ENCODE measurements around the gene ACOT13.
"Not testable (repeated sequence)": the region's sequence is repeated elsewhere in the genome, so short reads cannot be mapped to it uniquely, and the experiment has no call there.

ACOT13 gene

DNA sequence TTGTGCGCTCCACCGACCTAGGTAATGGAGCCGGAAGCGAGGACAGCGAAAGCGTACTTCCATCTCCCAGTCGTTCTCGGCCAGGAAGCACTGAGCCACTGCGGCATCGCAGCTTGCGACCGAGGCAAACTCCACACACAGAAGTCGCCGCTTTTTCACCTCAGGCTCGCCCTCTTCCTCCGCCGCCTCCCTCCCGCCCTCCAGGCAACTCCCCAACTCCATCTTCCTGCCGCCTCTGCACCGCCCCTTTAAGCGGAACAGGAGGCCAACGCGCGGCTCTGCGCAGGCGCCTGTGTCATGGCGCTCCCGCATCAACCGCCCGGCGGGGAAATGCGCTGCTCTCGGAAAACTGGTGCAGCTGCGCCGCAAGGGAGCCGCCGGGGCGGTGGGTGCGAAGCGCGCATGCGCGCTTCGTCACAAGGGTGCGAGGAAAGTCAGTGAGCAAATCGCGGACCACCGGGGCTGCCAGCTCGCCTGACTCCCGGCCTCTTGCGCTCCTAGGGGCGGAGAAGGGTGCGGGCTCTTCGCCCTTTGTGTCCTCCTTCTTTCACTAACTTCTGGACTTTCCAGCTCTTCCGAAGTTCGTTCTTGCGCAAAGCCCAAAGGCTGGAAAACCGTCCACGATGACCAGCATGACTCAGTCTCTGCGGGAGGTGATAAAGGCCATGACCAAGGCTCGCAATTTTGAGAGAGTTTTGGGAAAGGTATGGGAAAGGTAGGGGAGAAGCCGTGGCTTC, at the start of gene ACOT13, which contains the start of gene TDP2:
Gene ACOT13 (plus strand): TSS at position 437 of the 737 bp plus-strand sequence. CDS start 187 bp downstream, at position 624.
Gene TDP2 (minus strand): TSS at position 259 of the 737 bp plus-strand sequence. CDS start 37 bp downstream, at position 222.
- DNase-seq (ENCODE audit: low read depth, low spot score), result peak; percentile 76

DNA sequence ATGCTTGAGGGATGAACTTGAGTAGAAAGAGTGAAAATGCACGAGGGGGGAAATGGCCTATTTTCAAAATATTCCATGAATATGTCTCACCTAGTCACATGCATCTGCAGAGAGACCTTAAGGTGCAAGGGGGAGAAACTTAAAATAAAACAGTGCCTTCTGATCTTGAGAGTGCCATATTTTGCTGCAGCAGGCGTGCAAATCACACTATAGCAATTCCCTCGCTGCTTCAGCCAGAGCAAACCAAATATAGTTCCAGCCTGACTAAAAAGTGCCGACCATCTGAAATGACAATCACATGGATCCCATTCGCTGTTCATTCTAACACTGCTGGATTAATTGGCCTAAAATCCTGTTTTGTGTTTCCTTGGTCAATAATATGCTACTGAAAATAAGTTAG, 47.2 kb upstream of the ACOT13 start:
- DNase-seq (ENCODE audit: low read depth, low spot score), result no peak

DNA sequence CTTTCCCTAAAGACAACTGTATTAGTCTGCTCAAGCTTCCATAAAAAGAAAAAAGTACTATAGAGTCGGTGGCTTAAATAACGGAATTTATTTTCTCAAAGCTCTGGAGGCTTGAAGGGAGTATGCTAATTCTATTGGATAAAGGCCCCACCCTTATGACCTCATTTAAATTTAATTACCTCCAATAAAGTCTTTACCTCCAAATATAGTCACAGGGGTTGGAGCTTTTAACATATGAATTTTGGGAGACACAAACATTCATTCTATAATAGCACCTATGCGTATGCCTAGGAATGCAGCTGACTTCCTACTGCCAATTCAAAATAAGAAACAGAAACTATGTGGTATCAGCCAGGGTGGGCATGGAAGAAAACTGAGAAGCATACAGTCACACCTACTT, 46.2 kb upstream of the ACOT13 start:
- DNase-seq (ENCODE audit: low read depth, low spot score), result no peak

DNA sequence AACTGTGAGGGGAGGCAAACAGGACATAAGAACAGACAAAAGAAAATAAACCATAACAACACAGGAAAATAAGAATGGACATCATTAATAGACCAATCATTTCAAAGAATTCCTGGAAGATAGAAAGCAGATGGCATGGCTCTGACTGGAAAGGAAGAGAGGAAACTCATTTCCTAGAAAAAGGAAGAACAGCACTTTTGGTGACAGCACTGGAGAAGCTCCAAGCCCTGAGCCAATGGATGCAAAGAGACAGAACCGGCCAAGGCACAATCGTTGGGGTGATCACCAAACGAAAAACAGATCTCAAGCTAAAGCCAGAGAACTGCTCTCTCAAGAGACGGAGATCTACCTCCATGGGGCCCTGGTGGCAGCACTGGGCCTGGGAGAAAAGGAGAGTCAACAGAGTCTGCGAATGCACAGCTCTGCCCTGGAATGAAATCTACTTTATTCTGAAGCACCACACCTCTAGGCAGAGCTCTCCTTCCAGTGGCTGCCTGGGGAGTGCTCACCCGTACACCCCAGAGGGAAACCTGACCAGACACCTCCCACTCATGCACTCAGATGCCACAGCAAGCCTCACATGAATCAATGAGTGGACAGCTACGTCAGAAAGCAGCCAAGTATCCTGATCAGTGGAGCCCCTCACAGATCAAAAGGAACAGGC, 45.1 kb upstream of the ACOT13 start:
- DNase-seq (ENCODE audit: low read depth, low spot score), result no peak

DNA sequence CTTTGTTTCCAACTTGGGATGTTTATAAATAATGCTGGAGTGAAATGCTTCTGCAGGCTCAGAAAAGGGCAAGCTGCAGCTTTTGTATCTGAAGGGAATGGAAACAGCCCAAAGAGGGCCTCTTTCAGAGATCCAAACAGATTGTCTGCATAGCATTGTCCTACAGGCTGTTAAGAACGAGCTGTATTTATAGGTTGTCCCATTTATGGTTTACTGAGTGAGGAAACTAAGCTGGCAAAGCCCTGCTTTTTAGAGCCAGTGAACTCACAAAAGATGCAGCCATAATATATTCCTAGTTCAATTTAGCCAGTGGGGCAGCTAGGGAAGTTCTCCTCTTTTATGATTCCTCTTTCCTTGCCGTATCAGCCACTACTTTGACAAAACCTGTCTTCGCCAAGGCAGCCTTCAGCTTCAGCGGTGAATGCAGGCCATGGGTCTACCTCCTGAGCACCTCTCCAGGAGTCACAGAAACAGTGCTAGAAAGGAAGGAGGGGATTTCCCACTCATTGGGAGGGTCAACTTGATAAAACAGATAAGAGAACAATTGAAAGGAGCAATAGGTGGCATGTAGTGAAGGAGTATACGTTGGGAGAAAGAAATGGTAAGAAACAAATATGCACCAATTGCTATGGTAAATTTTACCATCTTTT, 35.9 kb upstream of the ACOT13 start:
- no peak for DNase-seq (ENCODE audit: low read depth, low spot score)

DNA sequence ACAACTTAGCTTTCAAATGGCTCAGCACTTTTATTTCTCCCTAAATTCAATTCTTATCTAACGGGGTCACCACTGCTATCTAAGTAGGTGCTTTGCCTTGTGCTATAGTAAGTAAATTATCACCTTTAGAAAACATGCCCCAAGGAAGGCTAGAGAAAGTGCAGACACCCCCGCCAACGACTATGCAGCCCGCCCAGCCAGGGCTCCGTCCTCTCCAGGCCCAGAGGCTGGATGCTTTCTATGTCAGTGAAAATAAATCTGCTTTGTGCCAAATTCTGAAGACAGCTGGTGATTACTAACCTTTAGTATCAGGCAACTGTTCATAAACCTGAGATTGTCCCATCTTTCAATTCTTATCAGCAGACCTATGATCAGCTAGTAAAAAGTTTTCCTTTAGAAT, 35.2 kb upstream of the ACOT13 start:
- no peak for DNase-seq (ENCODE audit: low read depth, low spot score)

DNA sequence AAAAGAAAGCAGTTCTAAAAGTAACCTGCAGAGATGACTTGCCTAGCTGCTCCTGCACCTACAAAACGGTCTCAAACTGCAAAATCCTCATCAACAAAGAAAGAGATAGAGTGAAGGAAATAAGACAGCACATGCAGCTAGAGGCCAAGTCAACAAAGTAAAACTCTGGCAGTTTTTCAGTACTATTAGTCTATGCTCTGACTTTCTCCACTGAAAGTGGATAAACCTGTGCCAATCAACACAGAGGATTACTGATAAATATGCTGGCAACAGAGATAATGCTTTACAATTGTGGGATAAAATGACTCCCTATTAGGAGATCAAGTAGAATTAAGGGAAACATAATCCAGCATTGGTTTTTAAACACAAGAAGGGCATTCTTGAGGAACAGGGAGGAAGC, 34.3 kb upstream of the ACOT13 start:
- DNase-seq (ENCODE audit: low read depth, low spot score), result no peak

DNA sequence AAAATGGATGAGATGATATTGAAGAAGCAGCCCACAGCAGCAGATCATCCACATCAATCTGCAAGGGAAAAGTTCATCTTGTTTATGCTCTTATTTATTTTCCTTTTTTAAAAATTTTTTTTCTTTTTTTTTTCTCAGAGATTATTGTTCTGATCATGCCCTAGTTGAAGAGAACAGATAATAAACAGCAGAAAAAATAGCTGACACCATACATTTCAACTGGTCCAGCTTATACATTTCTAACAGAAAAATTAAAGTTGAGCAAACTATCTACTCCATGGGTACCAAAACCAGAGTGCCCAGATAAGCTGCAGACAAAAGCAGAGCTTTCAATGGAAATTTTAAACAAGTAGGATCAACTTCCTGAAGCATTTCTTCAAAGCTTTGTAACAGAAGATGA, 30.2 kb upstream of the ACOT13 start:
- no peak for DNase-seq (ENCODE audit: low read depth, low spot score)

DNA sequence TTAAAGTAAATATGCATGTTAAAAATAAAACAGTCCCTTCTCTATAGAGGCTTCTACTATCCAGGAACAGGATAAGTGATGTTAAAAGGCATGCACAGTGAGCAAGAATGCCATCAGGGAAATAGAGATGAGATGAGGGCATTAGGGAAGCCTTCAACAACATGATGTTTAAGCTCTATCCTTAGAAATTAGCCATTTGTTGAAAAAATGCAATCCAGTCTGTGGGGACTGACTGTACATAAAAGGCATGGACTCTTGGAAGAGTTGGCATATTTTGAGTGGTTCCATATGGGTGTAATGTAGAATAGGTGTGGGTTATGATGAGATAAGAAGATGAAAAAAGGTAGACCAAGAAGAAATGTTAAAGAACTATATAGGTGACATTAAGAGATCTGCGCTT, 26.7 kb upstream of the ACOT13 start:
- no peak for DNase-seq (ENCODE audit: low read depth, low spot score)

DNA sequence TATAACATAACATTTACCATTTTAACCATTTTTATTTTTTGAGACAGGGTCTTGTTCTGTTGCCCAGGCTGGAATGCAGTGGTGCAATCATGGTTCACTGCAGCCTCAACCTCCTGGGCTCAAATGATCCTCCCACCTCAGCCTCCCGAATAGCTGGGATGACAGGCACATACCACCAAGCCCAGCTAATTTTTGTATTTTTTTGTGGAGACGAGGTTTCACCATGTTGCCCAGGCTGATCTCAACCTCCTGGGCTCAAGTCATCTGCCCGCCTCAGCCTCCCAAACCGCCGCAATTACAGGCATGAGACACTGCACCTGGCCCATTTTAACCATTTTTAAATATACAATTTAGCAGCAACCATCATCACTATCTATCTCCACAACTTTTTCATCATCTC, 26.2 kb upstream of the ACOT13 start:
- DNase-seq (ENCODE audit: low read depth, low spot score), result not testable (repeated sequence)

DNA sequence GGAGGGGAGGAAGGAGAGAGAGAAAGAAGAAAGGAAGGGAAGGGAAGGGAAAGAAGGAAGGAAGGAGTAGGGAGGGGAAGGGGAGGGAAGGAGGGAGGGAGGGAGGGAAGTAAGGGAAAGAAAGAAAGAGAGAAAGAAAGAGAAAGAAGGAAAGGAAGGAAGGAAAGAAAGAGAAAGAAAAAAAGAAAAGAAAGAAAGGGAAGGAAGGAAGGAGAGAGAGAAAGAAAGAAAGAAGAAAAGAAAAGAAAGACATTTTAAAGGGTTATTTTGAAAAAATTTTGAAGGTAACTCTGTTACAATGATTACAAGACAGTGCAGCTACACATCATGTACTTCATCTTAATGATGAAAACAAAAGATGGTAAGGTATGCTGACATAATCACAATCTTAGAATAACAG, 24.8 kb upstream of the ACOT13 start:
- DNase-seq (ENCODE audit: low read depth, low spot score), result no peak

DNA sequence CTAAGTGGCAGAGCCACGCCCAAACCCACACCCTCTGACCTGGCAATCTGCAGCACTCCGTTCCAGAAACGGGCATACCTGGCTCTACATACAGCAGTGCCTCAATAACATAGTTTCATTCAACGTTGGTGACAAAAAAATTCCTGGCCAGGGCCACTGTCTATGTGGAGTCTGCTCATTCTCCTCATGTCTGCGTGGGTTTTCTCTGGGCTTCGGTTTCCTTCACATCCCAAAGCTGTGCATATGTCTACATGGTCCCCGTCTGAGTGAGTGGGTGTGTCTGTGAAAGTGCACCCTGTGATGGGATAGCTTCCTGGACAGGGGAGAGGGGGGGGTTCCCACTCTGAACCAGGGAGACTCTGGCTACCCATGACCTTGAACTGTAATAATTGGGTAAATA, 23.0 kb upstream of the ACOT13 start:
- DNase-seq (ENCODE audit: low read depth, low spot score), result no peak

DNA sequence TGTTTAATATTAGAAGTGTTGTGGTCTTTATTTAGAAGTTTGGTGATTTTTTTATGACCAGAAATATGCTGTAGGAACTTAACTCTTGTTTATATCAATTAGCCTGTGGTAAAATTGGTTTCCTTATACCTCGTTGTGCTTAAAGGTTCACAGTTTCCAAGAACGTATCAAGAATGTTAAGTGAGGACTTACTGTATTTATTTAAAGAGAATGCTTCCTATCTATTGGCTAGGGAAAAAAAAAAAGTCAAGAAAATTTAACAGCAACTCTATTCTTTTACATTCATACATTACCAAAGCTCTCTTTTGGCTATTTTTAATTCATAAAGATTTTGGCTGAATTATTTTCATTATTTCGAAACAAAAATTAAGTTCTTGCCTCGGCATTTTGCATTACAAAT, 22.5 kb upstream of the ACOT13 start:
- DNase-seq (ENCODE audit: low read depth, low spot score), result no peak

DNA sequence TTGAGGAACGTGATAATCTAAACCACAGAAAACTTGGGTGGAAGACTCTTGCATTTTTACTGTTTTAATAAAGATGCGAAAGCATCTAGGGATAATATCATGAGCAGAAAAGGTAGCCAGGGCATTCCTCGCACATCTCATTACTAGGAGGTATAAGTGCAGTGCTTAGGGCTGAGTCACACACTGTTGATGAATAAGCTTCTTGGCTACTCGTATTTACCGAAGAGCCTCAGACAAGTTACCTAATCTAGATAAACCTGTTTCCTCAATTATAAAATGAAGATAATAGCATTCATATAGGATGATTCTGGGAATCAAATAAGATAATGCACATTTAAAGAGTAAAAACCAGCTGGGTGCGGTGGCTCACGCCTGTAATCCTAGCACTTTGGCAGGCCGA, 20.1 kb upstream of the ACOT13 start:
- no peak for DNase-seq (ENCODE audit: low read depth, low spot score)

DNA sequence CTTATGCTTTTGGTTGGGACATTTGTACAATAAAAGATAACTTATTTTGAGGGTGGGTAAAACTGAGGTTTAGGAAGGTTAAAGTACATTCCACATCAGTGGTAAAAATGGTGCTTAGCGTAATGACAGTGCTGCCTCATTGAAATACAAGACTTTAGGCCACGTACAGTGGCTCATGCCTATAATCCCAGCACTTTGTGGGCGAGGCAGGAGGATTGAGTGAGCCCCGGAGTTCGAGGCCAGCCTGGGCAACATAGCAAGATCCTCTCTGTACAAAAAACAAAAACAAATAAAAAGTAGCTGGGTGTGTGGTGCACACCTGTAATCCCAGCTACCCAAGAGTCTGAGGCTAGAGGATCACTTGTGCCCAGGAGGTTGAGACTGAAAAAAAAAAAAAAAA, 18.6 kb upstream of the ACOT13 start:
- DNase-seq (ENCODE audit: low read depth, low spot score), result no peak

DNA sequence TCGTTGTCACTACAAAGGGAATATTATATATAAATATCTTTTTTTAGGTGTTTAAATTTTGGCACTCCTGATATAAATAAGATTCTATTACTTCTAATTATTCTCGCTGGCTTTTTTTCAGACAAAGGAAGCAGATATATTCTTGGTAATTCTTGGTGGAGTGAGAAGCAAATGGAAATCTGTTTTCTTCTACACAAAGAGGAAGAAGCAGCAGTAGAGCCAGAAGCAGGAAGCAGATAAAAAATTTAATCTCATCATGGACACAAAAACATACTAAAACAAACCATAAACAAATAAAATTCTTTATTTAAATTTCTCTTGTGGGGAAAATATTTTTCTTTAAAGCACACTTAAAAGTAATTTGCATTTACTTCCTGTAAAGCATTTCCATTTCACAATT, 17.2 kb upstream of the ACOT13 start:
- no peak for DNase-seq (ENCODE audit: low read depth, low spot score)

DNA sequence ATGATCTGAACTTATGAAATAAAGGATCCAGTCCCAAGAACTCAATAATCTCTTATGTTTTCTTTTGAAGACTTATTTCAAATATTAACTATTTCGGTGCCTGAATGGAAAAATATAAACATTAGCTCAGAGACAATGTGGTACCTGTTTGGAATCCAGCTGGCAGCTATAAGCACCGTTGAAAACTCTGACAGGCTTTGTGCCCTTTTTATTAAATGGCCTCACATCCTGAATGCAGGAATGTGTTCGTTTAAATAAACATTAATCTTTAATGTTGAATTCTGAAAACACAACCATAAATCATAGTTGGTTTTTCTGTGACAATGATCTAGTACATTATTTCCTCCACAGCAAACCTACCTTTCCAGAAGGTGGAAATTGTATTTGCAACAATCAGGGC, 16.5 kb upstream of the ACOT13 start:
- no peak for DNase-seq (ENCODE audit: low read depth, low spot score)

DNA sequence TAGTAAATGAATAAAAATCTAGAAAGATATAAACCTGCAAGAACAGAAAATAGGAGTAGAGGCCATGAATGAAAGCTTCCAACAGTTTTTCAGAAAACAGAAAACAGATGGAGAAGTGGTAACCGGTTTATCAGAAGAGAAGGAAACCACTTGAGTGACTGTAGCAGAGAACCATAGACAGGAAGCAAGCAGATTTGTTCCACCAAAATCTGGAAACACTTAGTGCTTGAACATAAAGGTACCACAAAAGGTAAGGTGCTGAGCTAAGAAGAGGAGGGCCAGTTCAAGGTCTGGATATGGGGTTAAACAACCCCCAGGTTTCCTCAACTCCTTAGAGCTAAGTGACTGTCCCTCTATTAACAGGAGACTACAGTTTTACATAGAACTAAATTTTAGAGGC, 11.7 kb upstream of the ACOT13 start:
- no peak for DNase-seq (ENCODE audit: low read depth, low spot score)

DNA sequence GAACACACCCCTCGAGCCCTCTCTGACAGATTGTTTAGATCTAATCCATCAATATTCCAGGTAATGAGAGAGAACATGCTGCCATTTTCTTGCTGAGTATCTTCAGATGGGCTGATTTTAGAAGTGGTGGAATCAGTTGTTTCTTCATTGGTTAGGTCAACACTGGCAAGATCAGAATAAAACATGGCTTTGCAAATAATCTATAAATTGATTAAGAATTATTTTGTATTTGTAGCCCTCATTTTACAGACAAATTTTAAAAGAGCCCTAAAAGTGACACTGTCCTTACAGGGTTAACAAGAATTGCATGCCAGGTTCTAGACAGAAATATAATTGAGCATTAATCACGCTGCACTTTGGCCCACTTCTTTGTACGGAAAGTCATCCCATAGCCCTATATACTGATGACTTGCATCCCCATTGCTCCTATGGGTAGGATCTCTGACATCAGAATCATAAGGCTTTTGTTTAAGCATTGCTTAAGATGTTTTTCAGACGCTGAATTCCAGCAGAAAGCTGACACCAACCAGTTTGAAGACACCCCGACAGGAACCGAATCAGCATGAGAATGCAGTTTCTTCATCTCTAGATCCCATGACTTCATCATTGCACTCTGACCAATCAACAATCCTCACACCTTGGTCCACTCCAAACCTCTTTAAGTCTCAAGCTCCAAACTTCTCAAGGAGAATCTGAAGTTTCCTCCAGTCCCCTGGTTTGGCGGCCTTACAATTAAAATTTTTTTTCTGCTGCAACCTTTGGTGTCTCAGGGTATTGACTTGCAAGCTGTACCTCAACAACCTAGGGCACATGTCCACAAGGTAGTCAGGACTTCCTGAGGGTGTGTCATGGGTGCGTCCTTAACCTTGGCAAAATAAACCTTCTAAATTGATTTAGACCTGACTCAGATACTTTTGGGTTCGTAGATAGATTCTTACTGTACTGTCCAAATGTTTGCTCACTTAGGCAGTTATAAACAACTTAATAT, 8.0 kb upstream of the ACOT13 start:
- peak; percentile 64 for DNase-seq (ENCODE audit: low read depth, low spot score)

DNA sequence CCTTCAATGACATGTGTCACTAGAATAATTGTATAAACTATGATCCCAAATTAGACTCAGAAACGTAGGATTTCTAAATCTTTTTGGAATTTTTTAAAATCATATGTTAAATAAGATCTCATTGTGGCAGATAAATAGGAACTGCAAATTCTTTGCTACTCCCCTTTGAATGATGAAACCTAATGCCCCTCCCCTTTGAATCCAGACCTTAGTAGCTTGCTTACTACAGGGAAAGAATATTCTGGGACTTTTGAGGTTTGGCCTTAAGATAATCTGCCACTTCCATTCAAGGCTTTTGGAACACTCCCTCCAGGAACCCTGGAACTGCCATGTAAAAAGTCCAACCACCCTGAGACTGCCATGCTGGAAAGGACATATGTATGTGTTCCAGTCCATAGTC, 7.3 kb upstream of the ACOT13 start:
- DNase-seq (ENCODE audit: low read depth, low spot score), result no peak

DNA sequence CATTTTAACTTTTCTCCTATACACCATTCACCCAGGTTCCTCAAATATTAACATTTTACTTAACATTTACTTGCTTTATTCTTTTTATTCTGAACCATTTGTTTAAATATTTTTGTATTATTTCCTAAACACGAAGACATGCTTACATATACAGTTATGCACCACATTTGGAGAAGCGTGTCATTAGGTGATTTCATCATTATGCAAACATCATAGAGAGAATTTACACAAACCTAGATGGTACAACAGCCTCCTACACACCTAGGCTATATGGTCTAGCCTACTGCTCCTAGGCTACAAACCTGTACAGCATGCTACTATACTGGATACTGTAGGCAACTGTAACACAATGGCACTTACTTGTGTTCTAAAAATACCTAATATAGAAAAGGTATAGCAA, 6.8 kb upstream of the ACOT13 start:
- no peak for DNase-seq (ENCODE audit: low read depth, low spot score)

DNA sequence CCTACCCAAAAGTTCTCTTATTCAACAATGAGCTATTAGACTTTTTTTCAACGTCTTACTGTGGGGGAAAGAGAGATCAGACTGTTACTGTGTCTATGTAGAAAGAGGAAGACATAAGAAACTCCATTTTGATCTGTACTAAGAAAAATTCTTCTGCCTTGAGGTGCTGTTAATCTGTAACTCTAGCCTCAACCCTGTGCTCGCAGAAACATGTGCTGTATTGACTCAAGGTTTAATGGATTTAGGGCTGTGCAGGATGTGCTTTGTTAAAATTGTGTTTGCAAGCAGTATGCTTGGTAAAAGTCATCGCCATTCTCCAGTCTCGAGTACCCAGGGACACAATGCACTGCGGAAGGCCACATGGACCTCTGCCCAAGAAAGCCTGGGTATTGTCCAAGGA, 5.1 kb upstream of the ACOT13 start:
- not testable (repeated sequence) for DNase-seq (ENCODE audit: low read depth, low spot score)
